Smooth muscle cell (in vitro differentiated cells): ENCODE data around the gene ACOD1. TPM values are rescaled to one million over a fixed set of nuclear protein-coding genes. Genes with fewer than 3 reads are reported as not detected.
A peak's percentile ranks its signal among the peaks of the same experiment; 100 is the strongest.

Experiments used
- DNase-seq: peaks from one replicate; lab custom pipeline; 2025; ENCODE audit not compliant: unreplicated experiment; lab: John Stamatoyannopoulos, UW
- H2AFZ ChIP-seq: fragments of 200-600 bp; sonication (generic); 2 replicates; pipeline ENCODE4 v1.6.0; 2016; ENCODE audit warnings: antibody characterized with exemption, low read depth, mild to moderate bottlenecking
- H3F3A ChIP-seq: fragments of 200-600 bp; sonication (generic); 2 replicates; pipeline ENCODE4 v1.6.0; 2017; ENCODE audit warnings: antibody characterized with exemption, low read depth
- H3K27ac ChIP-seq: fragments of 200-600 bp; sonication (generic); 2 replicates; pipeline ENCODE4 v1.5.1; 2016; ENCODE audit warnings: low read depth, mild to moderate bottlenecking
- H3K27me3 ChIP-seq: fragments of 200-600 bp; sonication (generic); 2 replicates; pipeline ENCODE4 v1.6.1; 2016; ENCODE audit warnings: low read depth, mild to moderate bottlenecking
- H3K36me3 ChIP-seq: fragments of 200-600 bp; sonication (generic); 2 replicates; pipeline ENCODE4 v1.5.1; 2016; ENCODE audit warnings: low read depth
- H3K4me1 ChIP-seq: fragments of 200-600 bp; sonication (generic); 2 replicates; pipeline ENCODE4 v1.5.1; 2016; ENCODE audit warnings: low read depth
- H3K4me2 ChIP-seq: fragments of 200-600 bp; sonication (generic); 2 replicates; pipeline ENCODE4 v1.6.0; 2016; ENCODE audit warnings: mild to moderate bottlenecking
- H3K4me3 ChIP-seq: fragments of 200-600 bp; sonication (generic); 2 replicates; pipeline ENCODE4 v1.5.1; 2016; ENCODE audit warnings: mild to moderate bottlenecking
- H3K79me2 ChIP-seq: fragments of 200-600 bp; sonication (generic); 2 replicates; pipeline ENCODE4 v1.6.0; 2016; ENCODE audit warnings: low read depth, mild to moderate bottlenecking
- H3K9ac ChIP-seq: fragments of 200-600 bp; sonication (generic); 2 replicates; pipeline ENCODE4 v1.6.0; 2016; ENCODE audit warnings: low read depth
- H3K9me3 ChIP-seq: fragments of 200-600 bp; sonication (generic); replicated peaks from 2 replicates; pipeline ENCODE4 v1.5.1; 2016; ENCODE audit warnings: low read depth
- H4K20me1 ChIP-seq: fragments of 200-600 bp; sonication (generic); 2 replicates; pipeline ENCODE4 v1.6.0; 2016; ENCODE audit warnings: low read depth
- CTCF ChIP-seq: fragments of 200-600 bp; sonication (generic); IDR thresholded peaks from 2 replicates; pipeline ENCODE4 v1.5.1; 2017; ENCODE audit warnings: borderline replicate concordance, mild to moderate bottlenecking, antibody characterized with exemption; ENCODE audit not compliant: insufficient read depth, poor library complexity, severe bottlenecking
- WGBS: methylation state at CpG from one replicate; pipeline ENCODE4 v1.1.7; 2016; ENCODE audit warnings: low lambda C conversion rate; 5-methylcytosine and 5-hydroxymethylcytosine counted together
- polyA plus RNA-seq: library from polyadenylated mRNA; unstranded; fragments of >200 nt; fragmentation: Nextera tagmentation; extraction: Ambion mirVana; gene quantifications from 2 replicates; pipeline ENCODE4 v1.2.1, GENCODE V29; 2016
- total RNA-seq: library from RNA; depleted of rRNA; stranded (reverse); fragments of >200 nt; gene quantifications from 2 replicates; pipeline ENCODE4 v1.2.3, GENCODE V29; 2014

Gene ACOD1
- total and polyA plus RNA-seq, 2 experiments from 2014 or later, result not detected

- DNase-seq, result no peak
- Histone ChIP-seq H2AFZ (no peak overlapping the region), H3K4me2 (no peak overlapping the region), H3F3A (no peaks in the 10 kb centered on the region), H3K4me1 (no peaks in the 10 kb centered on the region), H3K27me3 (no peaks in the 10 kb centered on the region), H3K27ac (peak overlapping the region; percentile 1), H3K79me2 (no peaks in the 10 kb centered on the region), H3K9ac (no peak overlapping the region), H3K4me3 (no peak overlapping the region), H3K9me3 (no peaks in the 10 kb centered on the region), H3K36me3 (no peaks in the 10 kb centered on the region), H4K20me1 (no peaks in the 10 kb centered on the region)
- WGBS, result 83% methylated on average over 8 of the region's 8 CpGs
- no peak for TF ChIP-seq CTCF
These were observed 19.0 kb upstream of the ACOD1 start for GRCh38 chr13:76929320-76929719.

GRCh38 chr13:76929851-76930374, 18.4 kb upstream of the ACOD1 start:
- Histone ChIP-seq H3K9ac (no peak overlapping the region), H3K9me3 (no peaks in the 10 kb centered on the region), H3K79me2 (no peaks in the 10 kb centered on the region), H3F3A (no peaks in the 10 kb centered on the region), H3K4me3 (no peak overlapping the region), H4K20me1 (no peaks in the 10 kb centered on the region), H3K4me2 (no peak overlapping the region), H3K4me1 (no peaks in the 10 kb centered on the region), H2AFZ (no peak overlapping the region), H3K36me3 (no peaks in the 10 kb centered on the region), H3K27ac (no peak overlapping the region), H3K27me3 (no peaks in the 10 kb centered on the region)
- DNase-seq, result no peak
- no peak for TF ChIP-seq CTCF
- WGBS, result 90% methylated on average over 2 of the region's 2 CpGs

GRCh38 chr13:76932076-76932475, 16.2 kb upstream of the ACOD1 start:
- Histone ChIP-seq H3K9me3 (no peaks in the 10 kb centered on the region), H3F3A (no peaks in the 10 kb centered on the region), H4K20me1 (no peaks in the 10 kb centered on the region), H3K27ac (no peak overlapping the region), H3K9ac (no peak overlapping the region), H2AFZ (no peak overlapping the region), H3K79me2 (no peaks in the 10 kb centered on the region), H3K27me3 (no peaks in the 10 kb centered on the region), H3K4me1 (no peaks in the 10 kb centered on the region), H3K36me3 (no peaks in the 10 kb centered on the region), H3K4me2 (no peak overlapping the region), H3K4me3 (no peak overlapping the region)
- no peak for DNase-seq
- WGBS, result 83% methylated on average over 4 of the region's 4 CpGs
- TF ChIP-seq CTCF, result no peak

- 100% methylated on average over 1 of the region's 1 CpG for WGBS
- H3K36me3 ChIP-seq, result no peaks in the 10 kb centered on the region
- no peaks in the 10 kb centered on the region for H3K79me2 ChIP-seq
- no peak overlapping the region for H3K4me3 ChIP-seq
- H3K27me3 ChIP-seq, result no peaks in the 10 kb centered on the region
- H3K27ac ChIP-seq, result peak overlapping the region; percentile 38
- no peak overlapping the region for H3K9ac ChIP-seq
- DNase-seq, result no peak
- TF ChIP-seq CTCF, result no peak
- no peaks in the 10 kb centered on the region for H4K20me1 ChIP-seq
- no peak overlapping the region for H3K4me2 ChIP-seq
- no peaks in the 10 kb centered on the region for H3K4me1 ChIP-seq
- no peaks in the 10 kb centered on the region for H3K9me3 ChIP-seq
- no peak overlapping the region for H2AFZ ChIP-seq
- no peaks in the 10 kb centered on the region for H3F3A ChIP-seq
These were observed 13.6 kb upstream of the ACOD1 start for GRCh38 chr13:76934671-76935070.
